ENCODE measurements around the gene CLASP1.

Gene CLASP1

DNA sequence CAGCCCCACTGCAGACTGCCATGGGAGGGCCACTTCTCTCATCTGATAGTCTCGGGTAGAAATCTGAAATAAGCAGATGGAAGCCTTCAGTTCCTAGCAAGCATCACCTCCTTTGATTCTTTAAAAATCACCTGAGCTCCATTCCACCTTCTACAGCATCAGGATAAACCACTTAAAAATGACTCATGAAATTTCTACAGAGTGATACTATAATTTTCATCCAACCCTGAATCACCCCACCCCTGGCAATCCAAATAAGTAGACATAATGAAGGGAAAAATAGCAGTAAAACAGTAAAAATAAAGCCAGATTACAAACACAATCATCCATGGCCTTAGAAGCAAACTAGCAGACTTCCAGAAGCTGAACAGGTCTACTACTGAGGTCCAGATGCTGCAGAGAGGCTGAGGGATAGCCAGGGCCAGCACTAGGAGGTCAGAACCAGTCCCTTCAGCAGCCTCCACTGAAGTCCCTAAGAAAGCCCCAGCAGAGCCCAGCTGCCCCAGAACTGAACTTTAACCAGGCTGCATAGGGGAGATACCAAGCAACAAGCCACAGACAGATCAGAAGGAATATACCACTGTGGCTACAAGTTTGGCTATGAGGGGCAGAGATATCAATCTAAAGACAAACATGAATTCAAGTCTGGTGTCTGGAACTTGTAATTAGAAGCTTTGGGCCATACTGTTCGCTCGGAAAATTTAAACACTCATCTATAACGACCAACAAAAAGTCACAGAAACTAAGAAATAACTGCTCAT, 173.3 kb downstream of the CLASP1 start:
- H3K79me2 ChIP-seq (ENCODE audit: insufficient read depth, low read depth) = no peaks in the 10 kb centered on the region
- TF ChIP-seq, protein P1, sequence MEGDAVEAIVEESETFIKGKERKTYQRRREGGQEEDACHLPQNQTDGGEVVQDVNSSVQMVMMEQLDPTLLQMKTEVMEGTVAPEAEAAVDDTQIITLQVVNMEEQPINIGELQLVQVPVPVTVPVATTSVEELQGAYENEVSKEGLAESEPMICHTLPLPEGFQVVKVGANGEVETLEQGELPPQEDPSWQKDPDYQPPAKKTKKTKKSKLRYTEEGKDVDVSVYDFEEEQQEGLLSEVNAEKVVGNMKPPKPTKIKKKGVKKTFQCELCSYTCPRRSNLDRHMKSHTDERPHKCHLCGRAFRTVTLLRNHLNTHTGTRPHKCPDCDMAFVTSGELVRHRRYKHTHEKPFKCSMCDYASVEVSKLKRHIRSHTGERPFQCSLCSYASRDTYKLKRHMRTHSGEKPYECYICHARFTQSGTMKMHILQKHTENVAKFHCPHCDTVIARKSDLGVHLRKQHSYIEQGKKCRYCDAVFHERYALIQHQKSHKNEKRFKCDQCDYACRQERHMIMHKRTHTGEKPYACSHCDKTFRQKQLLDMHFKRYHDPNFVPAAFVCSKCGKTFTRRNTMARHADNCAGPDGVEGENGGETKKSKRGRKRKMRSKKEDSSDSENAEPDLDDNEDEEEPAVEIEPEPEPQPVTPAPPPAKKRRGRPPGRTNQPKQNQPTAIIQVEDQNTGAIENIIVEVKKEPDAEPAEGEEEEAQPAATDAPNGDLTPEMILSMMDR (conservative IDR thresholded peaks at IDR 0.05; ENCODE audit: low read depth, low read length) = no peak
- H3K27ac ChIP-seq = no peak overlapping the region
- no peak overlapping the region for H3K4me2 ChIP-seq
- no peak overlapping the region for H3K9ac ChIP-seq
- no peaks in the 10 kb centered on the region for H4K20me1 ChIP-seq (ENCODE audit: insufficient read depth)
- no peaks in the 10 kb centered on the region for H3K27me3 ChIP-seq (ENCODE audit: insufficient read depth, low read depth)
- H3K36me3 ChIP-seq (ENCODE audit: insufficient read depth) = no peaks in the 10 kb centered on the region
- no peak overlapping the region for H3K4me3 ChIP-seq (IDR thresholded peaks at IDR 0.05; ENCODE audit: insufficient read depth, low read depth, low read length)
- H2AFZ ChIP-seq (ENCODE audit: low read depth) = no peak overlapping the region
- H3K4me1 ChIP-seq (ENCODE audit: low read depth, poor library complexity, severe bottlenecking) = no peaks in the 10 kb centered on the region

DNA sequence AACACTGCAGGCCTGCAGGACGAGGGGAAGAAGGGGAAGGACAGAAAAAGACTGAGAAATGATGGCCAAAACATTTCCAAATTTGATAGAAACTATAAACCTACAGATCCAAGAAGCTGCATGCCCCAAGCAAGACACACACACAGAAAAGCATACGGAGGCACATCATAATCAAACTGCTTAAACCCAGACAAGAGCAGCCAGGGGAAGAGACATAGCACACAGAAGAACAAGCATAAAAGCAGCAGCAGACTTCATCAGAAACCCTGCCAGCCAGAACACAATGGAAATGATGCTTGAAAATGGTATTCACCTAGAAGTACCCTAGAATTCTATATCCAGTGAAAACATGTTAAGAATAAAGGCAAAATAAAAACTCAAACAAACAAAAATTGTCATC, 175.8 kb downstream of the CLASP1 start:
- Histone ChIP-seq H3K4me3 (IDR thresholded peaks at IDR 0.05; ENCODE audit: insufficient read depth, low read depth, low read length) (no peak overlapping the region), H3K36me3 (ENCODE audit: insufficient read depth) (no peaks in the 10 kb centered on the region), H3K27ac (no peak overlapping the region), H3K9ac (no peak overlapping the region), H4K20me1 (ENCODE audit: insufficient read depth) (no peaks in the 10 kb centered on the region), H3K79me2 (ENCODE audit: insufficient read depth, low read depth) (no peaks in the 10 kb centered on the region), H3K4me2 (no peak overlapping the region), H3K27me3 (ENCODE audit: insufficient read depth, low read depth) (no peaks in the 10 kb centered on the region), H3K4me1 (ENCODE audit: low read depth, poor library complexity, severe bottlenecking) (no peaks in the 10 kb centered on the region), H2AFZ (ENCODE audit: low read depth) (no peak overlapping the region)
- TF ChIP-seq, protein P1 (conservative IDR thresholded peaks at IDR 0.05; ENCODE audit: low read depth, low read length) = no peak

DNA sequence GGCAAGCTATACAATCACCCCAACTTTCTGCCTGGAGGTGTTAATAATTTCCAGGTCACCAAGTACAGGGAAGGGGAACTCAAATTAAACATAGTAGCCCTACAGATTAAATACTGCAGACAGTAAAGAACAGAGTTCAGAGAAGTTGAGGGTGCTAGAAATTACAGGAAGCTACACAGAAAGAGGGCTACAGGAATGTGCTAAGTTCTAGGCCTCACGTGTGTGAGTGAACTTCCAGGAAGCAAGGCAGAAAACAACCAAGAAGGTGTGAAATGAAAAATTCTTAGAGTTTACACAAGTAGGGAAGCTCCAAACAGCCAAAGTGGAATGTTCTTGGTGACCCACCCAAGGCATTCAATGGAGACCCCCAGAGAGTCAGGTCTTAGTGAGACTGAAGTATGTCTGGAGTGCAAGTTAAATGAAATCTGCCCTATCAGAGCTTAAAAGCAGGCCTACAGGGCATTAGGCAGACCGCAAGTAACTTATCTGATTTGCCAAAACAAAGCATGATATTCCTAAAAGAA, 176.7 kb downstream of the CLASP1 start:
- Histone ChIP-seq H2AFZ (ENCODE audit: low read depth) (no peak overlapping the region), H3K36me3 (ENCODE audit: insufficient read depth) (no peaks in the 10 kb centered on the region), H3K9ac (no peak overlapping the region), H3K27ac (no peak overlapping the region), H4K20me1 (ENCODE audit: insufficient read depth) (no peaks in the 10 kb centered on the region), H3K4me1 (ENCODE audit: low read depth, poor library complexity, severe bottlenecking) (no peaks in the 10 kb centered on the region), H3K27me3 (ENCODE audit: insufficient read depth, low read depth) (no peaks in the 10 kb centered on the region), H3K79me2 (ENCODE audit: insufficient read depth, low read depth) (no peaks in the 10 kb centered on the region), H3K4me3 (IDR thresholded peaks at IDR 0.05; ENCODE audit: insufficient read depth, low read depth, low read length) (no peak overlapping the region), H3K4me2 (no peak overlapping the region)
- TF ChIP-seq, protein P1 (conservative IDR thresholded peaks at IDR 0.05; ENCODE audit: low read depth, low read length) = no peak

DNA sequence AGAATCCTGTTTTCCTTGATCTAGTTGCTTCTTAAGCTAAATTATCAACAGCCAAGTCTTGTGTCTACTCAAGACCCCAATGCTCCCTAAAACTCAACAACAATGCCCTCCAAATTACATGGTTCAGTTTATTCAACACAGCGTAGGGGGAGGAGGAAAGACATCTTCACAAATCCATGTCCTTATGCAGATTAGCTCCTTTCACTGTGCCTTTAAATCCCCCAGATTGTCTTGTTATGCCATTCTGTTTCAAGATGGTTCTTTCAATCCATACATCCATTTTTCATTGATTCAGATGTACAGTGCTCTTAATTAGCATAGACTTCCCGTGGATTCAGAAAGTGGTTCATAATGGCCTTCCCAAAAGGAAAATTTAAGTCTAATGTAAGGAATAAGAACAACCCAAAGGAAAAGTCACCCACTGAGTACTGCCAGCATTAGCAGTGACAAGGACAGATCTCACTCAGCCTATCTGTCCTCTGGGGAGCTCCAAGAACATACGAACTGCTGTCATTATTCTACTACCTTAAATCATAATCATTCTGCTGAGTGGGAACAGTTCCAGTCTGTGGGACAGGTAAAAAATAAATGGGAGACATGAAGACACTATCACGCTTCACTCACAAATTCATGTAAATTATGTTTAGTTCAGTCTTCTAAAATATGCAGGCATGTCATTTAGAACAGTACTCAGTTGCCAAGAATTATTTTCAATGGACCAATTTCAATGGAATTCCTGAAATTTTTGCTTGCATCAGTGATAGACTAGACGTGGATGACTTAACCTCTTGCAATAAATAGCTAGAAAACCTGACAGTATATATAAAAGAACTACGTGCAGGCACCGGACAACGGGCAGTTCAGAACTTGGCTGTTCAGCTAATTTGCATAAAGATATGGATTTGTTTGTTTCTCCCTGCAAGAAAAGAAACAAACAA, 177.5 kb downstream of the CLASP1 start:
- Histone ChIP-seq H3K4me3 (IDR thresholded peaks at IDR 0.05; ENCODE audit: insufficient read depth, low read depth, low read length) (no peak overlapping the region), H3K4me1 (ENCODE audit: low read depth, poor library complexity, severe bottlenecking) (no peaks in the 10 kb centered on the region), H3K27me3 (ENCODE audit: insufficient read depth, low read depth) (no peaks in the 10 kb centered on the region), H2AFZ (ENCODE audit: low read depth) (no peak overlapping the region), H3K9ac (no peak overlapping the region), H3K4me2 (no peak overlapping the region), H4K20me1 (ENCODE audit: insufficient read depth) (no peaks in the 10 kb centered on the region), H3K36me3 (ENCODE audit: insufficient read depth) (no peaks in the 10 kb centered on the region), H3K79me2 (ENCODE audit: insufficient read depth, low read depth) (no peaks in the 10 kb centered on the region), H3K27ac (no peak overlapping the region)
- TF ChIP-seq, protein P1 (conservative IDR thresholded peaks at IDR 0.05; ENCODE audit: low read depth, low read length) = no peak

Measured in KMS-11 (cell line).